ENCODE results near the gene SERPINB10.
A peak's percentile ranks its signal among the peaks of the same experiment; 100 is the strongest.

The SERPINB10 gene

DNA sequence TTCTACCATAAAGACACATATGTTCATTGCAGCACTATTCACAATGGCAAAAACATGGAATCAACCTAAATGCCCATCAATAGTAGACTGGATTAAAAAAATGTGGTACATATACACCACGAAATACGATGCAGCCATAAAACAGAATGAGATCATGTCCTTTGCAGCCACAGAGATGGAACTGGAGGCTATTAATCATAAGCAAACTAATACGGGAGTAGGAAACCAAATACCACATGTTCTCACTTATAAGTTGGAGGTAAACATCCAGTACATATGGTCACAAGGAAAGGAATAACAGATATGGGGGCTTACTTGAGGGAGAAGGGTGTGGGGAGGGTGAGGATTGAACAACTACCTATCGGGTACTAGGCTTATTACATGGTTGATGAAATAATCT is 49.0 kb downstream of the SERPINB10 start:
- no peak for DNase-seq (ENCODE audit: low read depth in 1 of 2, low spot score in 1 of 2)
- H3K27me3 ChIP-seq (ENCODE audit: insufficient read depth, poor library complexity, severe bottlenecking), result no peaks in the 10 kb centered on the region

DNA sequence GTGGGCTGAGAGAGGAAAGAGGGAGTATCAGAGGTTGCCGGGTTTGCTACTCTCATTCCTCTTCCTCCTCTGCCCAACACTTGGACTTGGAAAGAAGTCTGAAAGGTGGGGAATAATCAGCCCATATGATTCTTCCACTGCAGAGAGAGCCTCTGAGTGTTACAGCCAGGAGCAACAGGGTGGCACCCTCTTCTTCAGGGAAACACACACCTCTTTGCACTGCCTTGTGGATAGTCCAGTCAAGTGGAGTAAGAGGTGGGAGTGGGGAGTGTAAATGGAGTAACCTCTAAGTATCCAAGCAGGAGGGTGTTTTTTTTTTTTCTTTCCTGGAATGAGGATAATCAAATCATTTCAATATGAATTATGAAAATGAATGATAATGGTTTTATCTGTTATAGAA is 53.1 kb downstream of the SERPINB10 start:
- H3K27me3 ChIP-seq (ENCODE audit: insufficient read depth, poor library complexity, severe bottlenecking), result no peaks in the 10 kb centered on the region
- DNase-seq (ENCODE audit: low read depth in 1 of 2, low spot score in 1 of 2), result no peak
- H3K27ac ChIP-seq (replicated peaks), result no peak overlapping the region
- no peak overlapping the region for H3K4me3 ChIP-seq (replicated peaks; ENCODE audit: insufficient read depth, low read length)
- TF ChIP-seq, protein P1, sequence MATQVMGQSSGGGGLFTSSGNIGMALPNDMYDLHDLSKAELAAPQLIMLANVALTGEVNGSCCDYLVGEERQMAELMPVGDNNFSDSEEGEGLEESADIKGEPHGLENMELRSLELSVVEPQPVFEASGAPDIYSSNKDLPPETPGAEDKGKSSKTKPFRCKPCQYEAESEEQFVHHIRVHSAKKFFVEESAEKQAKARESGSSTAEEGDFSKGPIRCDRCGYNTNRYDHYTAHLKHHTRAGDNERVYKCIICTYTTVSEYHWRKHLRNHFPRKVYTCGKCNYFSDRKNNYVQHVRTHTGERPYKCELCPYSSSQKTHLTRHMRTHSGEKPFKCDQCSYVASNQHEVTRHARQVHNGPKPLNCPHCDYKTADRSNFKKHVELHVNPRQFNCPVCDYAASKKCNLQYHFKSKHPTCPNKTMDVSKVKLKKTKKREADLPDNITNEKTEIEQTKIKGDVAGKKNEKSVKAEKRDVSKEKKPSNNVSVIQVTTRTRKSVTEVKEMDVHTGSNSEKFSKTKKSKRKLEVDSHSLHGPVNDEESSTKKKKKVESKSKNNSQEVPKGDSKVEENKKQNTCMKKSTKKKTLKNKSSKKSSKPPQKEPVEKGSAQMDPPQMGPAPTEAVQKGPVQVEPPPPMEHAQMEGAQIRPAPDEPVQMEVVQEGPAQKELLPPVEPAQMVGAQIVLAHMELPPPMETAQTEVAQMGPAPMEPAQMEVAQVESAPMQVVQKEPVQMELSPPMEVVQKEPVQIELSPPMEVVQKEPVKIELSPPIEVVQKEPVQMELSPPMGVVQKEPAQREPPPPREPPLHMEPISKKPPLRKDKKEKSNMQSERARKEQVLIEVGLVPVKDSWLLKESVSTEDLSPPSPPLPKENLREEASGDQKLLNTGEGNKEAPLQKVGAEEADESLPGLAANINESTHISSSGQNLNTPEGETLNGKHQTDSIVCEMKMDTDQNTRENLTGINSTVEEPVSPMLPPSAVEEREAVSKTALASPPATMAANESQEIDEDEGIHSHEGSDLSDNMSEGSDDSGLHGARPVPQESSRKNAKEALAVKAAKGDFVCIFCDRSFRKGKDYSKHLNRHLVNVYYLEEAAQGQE (IDR thresholded peaks at IDR 0.05; ENCODE audit: insufficient replicate concordance, low read depth), result no peak
- no peak for TF ChIP-seq SPI1 (IDR thresholded peaks at IDR 0.05; ENCODE audit: borderline replicate concordance, low read depth)
- no peak for TF ChIP-seq POLR2AphosphoS5 (IDR thresholded peaks at IDR 0.05; ENCODE audit: low read depth)
- TF ChIP-seq, protein P2, sequence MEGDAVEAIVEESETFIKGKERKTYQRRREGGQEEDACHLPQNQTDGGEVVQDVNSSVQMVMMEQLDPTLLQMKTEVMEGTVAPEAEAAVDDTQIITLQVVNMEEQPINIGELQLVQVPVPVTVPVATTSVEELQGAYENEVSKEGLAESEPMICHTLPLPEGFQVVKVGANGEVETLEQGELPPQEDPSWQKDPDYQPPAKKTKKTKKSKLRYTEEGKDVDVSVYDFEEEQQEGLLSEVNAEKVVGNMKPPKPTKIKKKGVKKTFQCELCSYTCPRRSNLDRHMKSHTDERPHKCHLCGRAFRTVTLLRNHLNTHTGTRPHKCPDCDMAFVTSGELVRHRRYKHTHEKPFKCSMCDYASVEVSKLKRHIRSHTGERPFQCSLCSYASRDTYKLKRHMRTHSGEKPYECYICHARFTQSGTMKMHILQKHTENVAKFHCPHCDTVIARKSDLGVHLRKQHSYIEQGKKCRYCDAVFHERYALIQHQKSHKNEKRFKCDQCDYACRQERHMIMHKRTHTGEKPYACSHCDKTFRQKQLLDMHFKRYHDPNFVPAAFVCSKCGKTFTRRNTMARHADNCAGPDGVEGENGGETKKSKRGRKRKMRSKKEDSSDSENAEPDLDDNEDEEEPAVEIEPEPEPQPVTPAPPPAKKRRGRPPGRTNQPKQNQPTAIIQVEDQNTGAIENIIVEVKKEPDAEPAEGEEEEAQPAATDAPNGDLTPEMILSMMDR (IDR thresholded peaks at IDR 0.05; ENCODE audit: insufficient read depth, low read length), result no peak
- TF ChIP-seq GABPA (IDR thresholded peaks at IDR 0.05; ENCODE audit: low read depth), result no peak

More for the DNA sequence above, 49.0 kb downstream of the SERPINB10 start:
- TF ChIP-seq, protein P1 (IDR thresholded peaks at IDR 0.05; ENCODE audit: insufficient replicate concordance, low read depth), result no peak
- TF ChIP-seq POLR2AphosphoS5 (IDR thresholded peaks at IDR 0.05; ENCODE audit: low read depth) (no peak), GABPA (IDR thresholded peaks at IDR 0.05; ENCODE audit: low read depth) (no peak), SPI1 (IDR thresholded peaks at IDR 0.05; ENCODE audit: borderline replicate concordance, low read depth) (no peak)
- TF ChIP-seq, protein P2 (IDR thresholded peaks at IDR 0.05; ENCODE audit: insufficient read depth, low read length), result no peak
- Histone ChIP-seq H3K27ac (replicated peaks) (no peak overlapping the region), H3K4me3 (replicated peaks; ENCODE audit: insufficient read depth, low read length) (no peak overlapping the region)

DNA sequence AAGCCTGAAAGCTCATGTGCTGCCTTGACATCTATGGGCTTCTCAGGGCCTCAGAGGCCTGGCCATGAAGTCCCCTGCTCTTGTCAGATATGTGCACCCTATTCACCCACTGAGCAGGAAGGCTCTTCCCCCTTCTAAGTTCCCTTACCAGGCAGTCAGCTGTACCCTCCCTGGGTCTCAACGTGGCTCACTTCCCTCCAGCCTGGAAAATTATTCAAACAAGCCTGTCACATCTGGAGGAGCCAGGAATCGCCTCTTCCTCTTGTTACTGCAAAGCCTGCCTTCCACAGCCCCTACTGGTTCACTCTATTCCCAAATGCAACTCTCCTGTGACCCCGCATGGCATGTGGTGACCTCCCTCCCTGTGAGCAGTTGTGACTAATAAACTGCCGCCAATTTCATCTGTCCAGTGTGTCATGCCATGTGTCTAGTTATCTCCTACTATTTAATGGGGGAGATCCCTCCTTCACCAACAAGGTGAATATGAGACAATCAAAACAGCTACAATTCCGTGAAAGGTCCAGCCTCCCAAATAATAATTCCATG is 53.8 kb downstream of the SERPINB10 start:
- H3K27ac ChIP-seq (replicated peaks), result no peak overlapping the region
- H3K27me3 ChIP-seq (ENCODE audit: insufficient read depth, poor library complexity, severe bottlenecking), result no peaks in the 10 kb centered on the region
- peak; percentile 60 to 72 for DNase-seq (ENCODE audit: low read depth in 1 of 2, low spot score in 1 of 2)
- no peak overlapping the region for H3K4me3 ChIP-seq (replicated peaks; ENCODE audit: insufficient read depth, low read length)
- TF ChIP-seq SPI1 (IDR thresholded peaks at IDR 0.05; ENCODE audit: borderline replicate concordance, low read depth), result peak; percentile 79
- TF ChIP-seq, protein P1 (IDR thresholded peaks at IDR 0.05; ENCODE audit: insufficient replicate concordance, low read depth), result no peak
- TF ChIP-seq, protein P2 (IDR thresholded peaks at IDR 0.05; ENCODE audit: insufficient read depth, low read length), result no peak
- TF ChIP-seq GABPA (IDR thresholded peaks at IDR 0.05; ENCODE audit: low read depth), result no peak

Measured in HL-60 (cell line).